GM18520 (cell line): Measurements from ENCODE around the gene JPH3.
"Not testable (repeated sequence)": the region's sequence is repeated elsewhere in the genome, so short reads cannot be mapped to it uniquely, and the experiment has no call there.

Experiments used
- ATAC-seq: cut with Tn5 transposase; IDR thresholded peaks from one replicate; pipeline ENCODE4 v1.9.1; 2021; ENCODE audit not compliant: unreplicated experiment

JPH3 gene

DNA sequence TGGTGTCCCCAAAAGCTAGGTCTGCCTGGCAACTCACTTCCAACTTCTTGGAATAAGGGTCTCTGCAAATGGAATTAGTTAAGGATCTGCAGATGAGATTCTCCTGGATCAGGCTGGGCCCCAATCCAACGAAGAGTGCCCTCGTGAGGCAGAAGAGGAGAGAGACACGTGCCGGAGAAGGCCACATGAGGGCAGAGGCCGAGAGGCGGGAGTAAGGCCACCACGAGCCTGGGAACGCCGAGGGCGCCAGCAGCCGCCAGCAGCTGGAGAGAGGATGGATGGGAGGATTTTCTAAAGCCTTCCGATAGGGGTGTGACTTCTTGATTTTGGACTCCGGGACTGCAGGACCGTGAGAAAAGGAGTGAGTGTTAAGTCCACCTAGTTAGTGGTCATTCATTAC lies 76.3 kb downstream of the JPH3 start:
- ATAC-seq: no peak

DNA sequence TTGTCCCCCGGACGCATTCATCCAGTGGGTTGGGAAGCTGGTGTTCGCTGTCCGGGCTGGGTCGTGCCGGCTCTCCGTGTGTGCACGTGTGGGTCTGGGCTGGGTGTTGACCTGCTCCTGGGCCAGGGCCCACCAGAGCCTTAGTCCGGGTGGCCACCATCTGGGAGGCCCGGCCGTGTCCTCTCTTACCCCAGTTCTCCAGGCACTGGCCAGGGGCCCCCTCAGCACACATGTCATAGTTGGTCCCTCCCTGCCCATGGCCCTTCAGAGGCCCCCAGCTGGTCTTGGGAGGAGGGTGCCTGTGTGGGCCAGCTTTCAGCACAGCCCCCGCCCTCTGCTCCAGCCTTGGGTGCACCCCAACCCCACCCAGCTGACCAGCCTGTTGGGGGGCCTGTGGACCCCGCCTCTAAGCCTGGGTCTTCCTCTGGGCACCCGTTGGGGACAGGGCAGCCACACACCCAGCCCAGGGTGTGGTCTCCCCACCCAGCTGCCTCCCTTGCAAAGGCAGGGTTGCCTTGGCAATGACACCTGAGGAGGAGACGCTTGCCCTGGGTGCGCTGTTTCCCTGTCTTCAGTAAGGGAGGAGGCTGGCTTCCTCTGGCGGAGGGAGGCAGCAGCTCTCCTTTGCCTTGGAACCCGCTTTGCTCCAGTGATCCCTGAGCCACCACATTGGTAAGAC lies 77.4 kb downstream of the JPH3 start:
- no peak for ATAC-seq

DNA sequence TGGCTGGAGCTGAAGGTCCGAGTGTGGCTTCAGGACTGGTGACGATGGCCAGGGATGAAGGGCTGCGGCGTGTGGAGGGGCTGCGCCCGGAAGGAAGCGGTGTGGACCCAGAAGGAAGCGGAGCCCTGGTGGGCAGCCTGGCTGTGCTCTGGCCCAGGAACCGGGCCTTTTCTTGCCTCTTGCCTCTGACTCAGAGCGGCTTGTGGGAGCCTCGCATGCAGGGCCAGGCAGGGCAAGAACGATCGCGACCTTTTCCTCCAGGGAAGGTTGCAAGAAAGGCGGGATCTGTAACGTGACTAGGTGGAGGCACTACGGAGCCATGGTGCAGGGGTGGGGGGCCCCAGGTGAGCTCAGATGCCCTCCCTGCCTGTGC lies 78.0 kb downstream of the JPH3 start:
- no peak for ATAC-seq

DNA sequence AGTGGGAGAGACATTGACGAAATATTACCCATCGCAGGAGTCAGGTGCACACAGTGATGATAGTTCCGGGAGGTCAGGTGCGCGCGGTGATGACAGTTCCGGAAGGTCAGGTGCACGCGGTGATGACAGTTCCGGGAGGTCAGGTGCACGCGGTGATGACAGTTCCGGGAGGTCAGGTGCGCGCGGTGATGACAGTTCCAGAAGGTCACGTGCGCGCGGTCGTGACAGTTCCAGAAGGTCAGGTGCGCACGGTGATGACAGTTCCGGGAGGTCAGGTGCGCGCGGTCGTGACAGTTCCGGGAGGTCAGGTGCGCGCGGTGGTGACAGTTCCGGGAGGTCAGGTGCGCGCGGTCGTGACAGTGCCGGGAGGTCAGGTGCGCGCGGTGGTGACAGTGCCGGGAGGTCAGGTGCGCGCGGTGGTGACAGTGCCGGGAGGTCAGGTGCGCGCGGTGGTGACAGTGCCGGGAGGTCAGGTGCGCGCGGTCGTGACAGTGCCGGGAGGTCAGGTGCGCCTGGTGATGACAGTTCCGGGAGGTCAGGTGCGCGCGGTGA lies 78.8 kb downstream of the JPH3 start:
- ATAC-seq: not testable (repeated sequence)

DNA sequence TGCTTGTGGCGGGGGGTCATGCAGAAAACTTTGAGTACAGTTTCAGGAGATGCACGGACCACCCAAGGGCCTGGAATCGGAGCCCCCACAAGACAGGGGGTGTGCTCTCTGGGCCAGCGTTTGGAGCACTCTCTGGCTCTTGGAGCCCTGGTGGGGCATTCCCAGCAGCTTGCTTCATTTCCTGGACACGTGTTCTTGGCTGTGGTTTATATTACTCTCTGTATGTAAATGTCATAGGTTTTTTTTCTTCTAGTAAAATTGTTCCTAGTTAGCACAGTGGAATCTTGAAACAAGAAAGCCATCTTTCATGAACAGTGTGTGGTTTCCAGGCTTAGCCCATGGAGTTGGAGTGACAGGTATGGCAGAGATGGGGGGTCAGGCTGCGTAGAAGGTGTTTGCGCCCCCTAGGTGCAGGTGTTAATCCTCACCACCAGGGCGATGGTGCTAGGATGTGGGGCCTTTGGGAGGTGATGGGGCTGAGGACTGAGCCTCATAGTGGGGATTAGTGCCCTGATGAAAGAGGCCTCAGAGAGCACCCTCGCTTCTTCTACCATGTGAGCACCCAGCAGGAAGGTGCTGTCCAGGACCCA lies 79.8 kb downstream of the JPH3 start:
- no peak for ATAC-seq

DNA sequence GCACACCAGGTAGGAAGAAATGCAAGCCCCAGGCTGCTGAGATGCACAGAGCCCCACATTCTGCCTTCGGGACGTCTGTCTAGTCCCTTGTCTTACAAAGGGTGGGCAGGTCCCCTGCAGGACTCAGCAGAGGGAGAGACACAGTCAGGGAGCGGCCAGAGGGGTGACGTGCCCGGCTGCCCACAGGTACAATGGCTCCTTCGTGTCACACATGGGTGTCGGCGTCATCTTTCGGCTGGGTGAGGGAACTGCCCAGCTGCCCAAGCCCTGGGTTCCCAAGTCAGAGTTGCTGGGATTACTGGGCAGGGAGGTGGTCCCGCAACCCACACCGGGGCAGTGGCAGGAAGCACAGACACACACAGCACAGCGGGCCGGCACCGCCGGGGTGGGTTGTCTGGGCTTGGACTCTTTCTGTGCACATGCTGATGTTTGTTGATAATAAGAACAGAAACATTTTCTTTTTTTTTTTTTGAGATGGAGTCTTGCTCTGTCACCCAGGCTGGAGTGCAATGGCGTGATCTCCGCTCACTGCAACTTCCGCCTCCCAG lies 80.6 kb downstream of the JPH3 start:
- ATAC-seq: no peak

DNA sequence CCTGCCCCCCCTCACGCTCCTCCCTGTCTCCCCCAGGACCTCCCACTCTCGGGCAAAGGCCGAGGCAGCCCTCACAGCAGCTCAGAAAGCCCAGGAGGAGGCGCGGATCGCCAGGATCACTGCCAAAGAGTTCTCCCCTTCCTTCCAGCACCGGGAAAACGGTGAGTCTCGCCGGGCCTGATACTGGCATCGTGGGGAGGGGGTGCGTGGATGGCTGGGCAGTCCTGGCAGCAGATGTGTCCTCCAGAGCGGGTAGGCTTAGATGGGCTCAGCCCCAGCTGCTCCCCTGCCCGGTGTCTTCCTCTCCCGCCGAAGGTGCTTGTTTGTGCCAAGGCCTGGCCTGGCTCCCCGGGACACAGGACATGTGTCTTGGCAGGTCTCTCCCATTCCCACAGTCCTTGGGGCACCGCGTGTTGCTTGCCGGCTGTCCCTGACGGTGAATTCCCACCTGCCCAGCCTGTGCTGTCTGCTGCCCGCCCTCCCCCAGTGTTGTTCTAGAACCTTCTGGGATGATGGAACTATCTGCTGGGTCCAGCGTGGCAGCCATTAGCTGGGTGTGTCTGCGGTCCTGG lies 81.9 kb downstream of the JPH3 start:
- no peak for ATAC-seq

DNA sequence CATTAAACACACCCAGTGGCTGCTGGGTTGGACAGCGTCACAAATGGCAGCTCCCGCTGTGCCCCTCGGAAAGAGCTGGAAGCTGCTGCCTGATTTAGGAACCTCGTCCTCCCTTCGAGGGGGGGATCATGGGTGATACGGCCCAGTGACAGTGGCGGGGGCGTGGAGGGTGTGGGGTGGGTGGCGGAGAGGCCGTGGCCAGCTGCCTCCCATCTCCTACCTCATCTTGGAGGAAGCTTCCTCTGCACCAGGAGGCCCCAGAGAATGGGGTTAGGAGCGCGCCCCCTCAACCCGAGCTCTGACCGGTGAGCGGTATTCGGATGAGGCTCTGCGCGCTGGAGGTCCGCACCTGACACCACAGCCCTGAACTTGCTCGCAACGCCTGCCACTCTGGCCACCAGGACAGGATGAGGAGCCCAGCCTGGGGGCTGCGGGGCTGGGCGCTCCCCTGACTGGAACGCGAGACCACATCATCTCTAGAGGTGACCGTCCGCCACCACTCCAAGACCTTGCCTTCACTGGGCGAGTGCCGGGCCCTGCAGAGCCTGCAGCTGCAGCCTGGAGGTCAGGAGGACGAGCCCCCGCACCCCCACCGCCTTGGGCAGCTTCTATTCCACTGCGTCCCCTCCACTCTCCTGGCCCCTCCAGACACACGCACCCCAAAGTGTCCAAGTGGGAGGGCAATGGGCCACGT lies 82.5 kb downstream of the JPH3 start:
- no peak for ATAC-seq

DNA sequence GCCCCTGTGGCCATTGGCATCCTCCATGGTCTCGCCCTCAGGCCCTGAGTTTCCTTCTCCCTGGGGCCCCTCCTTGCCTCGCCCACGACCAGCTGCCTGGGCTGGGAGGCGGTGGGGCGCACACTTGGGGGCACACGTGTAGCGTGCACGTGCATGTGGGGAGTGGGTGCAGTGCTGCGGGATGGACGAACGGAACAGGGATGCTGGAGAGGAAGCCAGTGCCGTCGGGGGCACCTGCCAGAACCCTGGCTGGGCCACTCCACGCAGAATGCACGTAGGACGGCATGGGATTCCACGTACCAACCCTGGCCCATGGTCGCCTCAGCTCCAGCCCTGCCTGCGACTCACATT lies 83.1 kb downstream of the JPH3 start:
- no peak for ATAC-seq

DNA sequence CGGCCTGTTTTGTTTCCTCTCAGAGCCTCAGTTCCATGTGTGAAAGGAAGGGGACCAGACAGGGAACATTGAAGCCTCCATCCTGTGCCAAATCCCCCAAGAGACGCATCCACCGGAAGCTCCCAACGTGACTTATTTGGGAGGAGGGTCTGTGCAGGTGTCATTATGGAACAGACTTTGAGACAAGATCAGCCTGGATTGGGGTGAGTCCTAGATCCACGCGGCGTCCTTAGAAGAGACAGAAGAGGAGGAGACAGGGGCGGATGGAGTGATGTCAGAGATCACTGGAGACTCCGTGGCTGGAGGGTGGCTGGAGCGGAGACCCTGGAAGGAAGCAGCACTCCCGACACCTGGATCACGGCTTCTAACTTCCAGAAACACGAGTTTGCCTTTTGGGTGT lies 83.5 kb downstream of the JPH3 start:
- no peak for ATAC-seq

DNA sequence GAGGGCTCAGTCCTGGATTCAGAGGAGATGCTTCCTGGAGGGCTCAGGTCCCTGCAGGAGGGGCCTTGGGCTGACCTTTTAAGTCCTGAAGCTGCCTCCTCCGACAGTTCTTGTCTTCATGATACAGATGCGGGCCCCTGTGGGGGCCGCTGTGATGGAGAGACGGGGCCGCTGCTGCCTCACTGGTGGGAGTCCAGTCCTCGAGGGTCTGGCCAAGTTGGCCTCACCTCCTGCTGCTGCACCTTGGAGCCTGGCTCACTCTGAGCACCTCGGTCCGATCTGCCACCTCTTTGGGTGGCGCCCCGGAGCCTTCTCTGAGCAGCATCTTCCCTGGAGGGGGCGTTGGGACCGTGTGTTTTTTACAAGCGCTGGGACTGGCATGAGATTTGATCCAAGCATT lies 84.4 kb downstream of the JPH3 start:
- no peak for ATAC-seq

DNA sequence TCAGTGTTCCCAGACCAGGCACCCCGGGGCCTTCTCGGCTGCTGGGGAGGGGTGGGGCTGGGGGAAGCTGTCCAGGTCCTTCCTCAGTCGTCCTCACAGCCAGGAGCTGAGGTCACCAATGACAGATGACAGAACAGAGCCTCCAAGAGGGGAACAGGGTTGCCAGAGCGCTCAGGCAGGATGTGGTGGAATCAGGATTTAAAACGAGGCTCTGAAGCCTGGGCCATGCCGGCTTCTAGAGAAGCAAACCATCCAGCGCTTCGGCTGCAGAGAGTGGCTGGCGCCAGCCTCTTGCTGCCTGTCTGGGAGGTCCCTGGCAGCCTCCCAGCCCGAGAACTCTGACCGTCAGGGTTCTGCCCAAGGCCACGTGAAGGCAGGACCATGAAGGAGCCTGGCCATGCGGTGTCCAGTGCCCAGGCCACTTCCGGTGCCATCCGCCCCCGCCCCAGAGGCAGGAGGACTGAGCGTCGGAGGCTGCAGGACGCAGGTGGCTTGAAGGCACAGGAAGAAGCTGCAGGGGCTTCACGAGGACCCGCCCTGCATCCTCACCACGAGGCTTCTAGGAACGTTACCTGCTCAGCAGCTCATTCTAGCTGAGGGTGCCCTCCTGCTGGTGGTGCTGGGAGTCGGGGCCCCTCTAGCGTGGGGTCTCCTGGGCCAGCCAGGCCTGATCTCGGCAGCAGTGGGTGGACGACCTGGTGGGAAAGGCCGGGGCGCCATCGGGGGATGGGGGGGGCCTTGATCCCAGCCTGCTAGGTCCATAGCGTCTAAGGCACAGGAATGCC lies 85.0 kb downstream of the JPH3 start:
- ATAC-seq: no peak

DNA sequence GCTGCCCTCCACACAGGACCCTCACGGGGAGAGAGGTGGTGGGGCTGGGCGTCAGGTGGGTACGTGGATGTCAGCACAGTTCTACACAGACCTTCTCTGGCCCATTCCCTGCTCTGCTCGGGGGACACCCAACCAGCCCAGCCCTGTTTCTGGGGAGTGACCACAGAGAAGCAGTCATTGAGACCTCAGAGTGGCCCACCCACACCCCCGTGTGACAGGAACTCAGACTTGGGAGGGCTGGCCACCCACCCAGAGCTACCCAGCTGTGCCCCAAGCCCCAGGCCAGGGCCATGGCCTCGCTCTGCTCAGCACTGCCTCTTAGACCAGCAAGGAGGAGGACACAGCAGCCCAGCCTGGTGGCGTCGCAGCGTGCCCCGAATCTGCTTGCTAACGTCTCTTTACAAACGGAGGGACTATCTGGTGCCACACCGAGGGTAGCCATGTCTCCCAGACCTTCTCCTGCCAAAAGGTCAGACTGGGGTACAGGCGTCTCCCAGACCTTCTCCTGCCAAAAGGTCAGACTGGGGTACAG lies 85.8 kb downstream of the JPH3 start:
- no peak for ATAC-seq

DNA sequence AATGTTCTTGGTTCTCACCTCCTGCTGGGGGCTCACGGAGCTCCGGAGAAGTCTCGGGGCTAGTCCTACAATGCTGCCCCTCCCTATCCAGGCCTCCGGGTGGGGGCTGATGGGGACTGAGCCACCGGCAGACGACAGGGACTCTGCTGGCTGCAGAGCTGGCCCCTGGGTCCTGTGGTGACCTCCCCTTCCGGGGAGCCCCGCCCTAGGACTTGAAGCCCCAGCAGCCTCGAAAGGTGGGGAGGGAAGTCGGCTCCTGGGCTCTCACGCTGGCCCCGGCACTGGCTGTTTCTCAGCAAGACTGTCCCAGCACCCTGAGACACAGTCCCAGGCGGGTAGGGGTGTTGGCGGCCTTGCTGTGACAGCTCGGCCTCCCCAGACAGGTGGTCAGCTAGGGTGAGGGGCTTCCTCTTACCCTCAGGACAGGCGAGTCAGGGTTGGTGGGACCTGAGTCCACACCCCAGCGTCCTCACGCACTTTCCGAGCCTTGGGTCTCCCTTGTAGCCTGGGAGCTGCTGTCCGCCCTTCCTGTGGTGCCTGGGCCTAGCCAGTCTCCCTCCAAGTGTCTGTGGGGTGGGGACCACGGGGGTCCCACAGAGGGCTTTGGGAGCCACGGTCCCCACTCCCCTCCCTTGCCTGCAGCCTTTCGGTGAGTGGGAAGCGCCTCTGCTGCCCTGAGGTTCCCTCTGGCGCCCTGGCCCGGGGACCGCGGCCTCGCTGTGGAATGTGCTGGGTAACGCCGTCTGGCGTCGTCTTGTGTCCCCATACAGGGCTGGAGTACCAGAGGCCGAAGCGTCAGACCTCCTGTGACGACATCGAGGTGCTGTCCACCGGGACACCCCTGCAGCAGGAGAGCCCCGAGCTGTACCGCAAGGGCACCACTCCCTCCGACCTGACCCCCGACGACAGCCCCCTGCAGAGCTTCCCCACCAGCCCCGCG lies 86.8 kb downstream of the JPH3 start:
- no peak for ATAC-seq

DNA sequence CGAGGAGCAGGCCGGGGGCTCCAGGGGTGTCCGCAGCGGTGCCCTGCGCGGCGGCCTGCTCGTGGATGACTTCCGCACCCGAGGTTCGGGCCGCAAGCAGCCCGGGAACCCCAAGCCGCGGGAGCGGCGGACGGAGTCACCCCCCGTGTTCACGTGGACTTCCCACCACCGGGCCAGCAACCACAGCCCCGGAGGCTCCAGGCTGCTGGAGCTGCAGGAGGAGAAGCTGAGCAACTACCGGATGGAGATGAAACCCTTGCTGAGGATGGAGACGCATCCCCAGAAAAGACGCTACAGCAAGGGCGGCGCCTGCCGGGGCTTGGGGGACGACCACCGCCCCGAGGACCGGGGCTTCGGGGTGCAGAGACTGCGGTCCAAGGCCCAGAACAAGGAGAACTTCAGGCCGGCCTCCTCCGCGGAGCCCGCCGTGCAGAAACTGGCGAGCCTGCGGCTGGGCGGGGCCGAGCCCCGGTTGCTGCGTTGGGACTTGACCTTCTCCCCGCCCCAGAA lies 87.7 kb downstream of the JPH3 start:
- no peak for ATAC-seq

DNA sequence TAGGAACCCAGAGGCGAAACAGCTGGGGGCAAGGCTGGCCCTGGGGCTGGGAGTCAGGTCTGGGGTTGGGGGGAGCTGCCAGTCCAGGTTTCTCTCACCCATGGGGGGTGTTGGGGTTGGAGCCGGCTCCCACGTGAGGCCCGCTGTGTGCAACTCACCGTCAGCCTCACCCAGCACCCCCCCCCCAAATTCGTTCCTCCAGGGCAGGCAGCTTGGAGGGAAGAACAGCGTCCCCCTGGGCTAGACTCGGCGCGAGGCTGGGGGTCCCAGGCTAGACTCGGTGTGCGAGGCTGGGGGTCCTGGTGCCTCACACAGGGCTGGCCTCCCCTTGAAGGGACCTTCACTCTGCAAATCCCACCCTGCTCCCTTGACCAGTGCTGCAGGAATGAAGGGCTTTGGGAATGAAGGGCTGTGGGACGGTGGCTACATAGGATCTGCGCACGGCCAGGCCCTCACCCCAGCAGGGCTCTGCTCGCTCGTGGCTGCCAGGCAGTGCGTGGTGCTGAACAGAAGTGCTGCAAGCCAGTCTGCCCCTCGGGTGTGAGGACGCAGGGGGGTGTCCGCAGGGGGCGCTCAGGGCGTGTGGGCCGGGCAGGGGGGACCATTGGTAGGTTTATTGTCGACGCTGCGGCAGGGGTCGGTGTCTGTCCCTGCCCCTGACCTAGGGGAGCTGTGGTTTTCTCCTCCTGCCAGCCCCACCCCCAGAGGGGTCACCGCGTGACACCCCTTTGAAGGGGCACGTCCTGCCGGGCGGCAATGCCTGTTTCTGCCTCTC lies 88.8 kb downstream of the JPH3 start:
- ATAC-seq: no peak

DNA sequence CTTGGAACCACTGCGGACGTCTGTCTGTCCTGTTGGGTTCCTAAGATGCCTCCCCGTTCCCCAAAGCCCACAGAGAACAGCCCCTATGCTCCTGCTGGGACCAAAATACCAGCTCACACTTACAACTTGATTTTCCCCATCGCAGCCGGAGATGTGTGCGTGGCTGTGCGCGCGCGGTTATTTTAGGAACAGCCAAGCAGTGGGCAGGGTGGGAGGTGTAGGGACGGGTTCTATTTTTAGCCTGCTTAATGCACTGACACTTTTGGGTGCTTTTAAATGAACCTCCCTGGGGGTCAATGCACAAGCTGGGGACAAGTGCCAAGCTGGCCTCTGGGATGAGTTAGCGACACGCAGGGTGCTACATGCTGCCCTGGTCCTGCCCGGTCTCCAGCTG lies 89.4 kb downstream of the JPH3 start:
- ATAC-seq: no peak

DNA sequence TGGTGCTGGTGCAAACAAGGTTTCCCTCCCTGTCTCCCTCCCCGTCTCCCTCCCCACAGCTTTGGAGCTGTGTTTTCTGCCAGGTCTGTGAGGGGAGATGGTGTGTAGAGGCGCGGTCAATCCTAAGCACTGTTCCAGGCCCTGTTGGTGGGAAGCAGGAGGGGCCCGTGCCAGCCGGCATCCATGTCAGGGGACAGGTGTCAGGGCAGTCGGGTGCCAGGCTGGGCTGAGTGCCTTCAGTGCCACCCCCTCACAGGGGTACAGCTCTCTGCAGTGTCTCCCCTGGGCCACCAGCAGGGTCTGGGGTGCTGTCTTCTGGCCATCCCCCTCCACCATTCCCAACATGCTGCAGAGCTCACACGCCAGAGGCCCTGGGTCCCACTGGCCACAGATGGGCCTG lies 89.9 kb downstream of the JPH3 start:
- no peak for ATAC-seq

DNA sequence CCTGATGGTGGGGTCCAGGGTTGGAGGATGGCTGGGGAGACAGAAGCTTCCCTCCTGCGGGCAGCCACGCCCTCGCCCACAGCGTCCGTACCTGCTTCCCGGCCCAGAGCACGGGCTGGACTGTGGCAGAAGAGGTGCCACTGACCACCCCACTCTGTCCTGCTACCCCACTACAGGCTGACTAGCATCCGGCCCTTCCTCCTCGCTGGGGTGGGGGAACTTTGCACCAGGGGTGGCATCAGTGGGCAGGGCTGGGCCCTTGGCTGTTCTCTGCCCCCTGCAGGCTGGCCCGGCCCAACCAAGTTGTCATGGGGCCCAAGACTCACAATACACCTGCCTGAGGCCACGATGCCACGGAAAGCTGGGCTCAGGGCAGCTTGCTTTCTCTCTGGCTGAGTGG lies 90.4 kb downstream of the JPH3 start:
- no peak for ATAC-seq
